C4-2B (cell line): ENCODE measurements around the gene IMPDH1.

ENCODE experiments used
- H3K27ac ChIP-seq: fragments of 450-650 bp; 2 replicates; pipeline ENCODE4 v1.5.1; 2017
- ZFX ChIP-seq: fragments of 450-650 bp; IDR thresholded peaks from 2 replicates; pipeline ENCODE4 v1.6.1; 2017
- TF ChIP-seq, protein P1 (sequence below): fragments of 450-650 bp; conservative IDR thresholded peaks from 2 replicates; pipeline ENCODE4 v1.5.1; 2017; ENCODE audit warnings: mild to moderate bottlenecking

The IMPDH1 gene

DNA sequence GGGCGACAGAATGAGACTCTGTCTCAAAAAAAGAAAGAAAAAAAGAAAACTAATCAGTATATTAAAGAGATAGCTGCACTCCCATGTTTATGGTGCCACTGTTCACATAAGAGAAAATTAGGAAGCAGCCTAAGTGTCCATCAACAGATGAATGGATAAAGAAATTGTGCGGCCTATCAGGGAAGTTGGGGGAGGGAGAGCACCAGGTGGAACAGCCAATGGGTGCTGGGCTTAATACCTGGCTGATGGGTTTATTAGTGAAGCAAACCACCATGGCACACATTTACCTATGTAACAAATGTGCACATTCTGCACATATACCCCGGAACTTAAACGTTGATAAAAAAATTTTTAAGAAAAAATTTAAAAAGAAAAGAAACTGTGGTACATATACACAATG, 39.3 kb downstream of the IMPDH1 start:
- TF ChIP-seq, protein P1, sequence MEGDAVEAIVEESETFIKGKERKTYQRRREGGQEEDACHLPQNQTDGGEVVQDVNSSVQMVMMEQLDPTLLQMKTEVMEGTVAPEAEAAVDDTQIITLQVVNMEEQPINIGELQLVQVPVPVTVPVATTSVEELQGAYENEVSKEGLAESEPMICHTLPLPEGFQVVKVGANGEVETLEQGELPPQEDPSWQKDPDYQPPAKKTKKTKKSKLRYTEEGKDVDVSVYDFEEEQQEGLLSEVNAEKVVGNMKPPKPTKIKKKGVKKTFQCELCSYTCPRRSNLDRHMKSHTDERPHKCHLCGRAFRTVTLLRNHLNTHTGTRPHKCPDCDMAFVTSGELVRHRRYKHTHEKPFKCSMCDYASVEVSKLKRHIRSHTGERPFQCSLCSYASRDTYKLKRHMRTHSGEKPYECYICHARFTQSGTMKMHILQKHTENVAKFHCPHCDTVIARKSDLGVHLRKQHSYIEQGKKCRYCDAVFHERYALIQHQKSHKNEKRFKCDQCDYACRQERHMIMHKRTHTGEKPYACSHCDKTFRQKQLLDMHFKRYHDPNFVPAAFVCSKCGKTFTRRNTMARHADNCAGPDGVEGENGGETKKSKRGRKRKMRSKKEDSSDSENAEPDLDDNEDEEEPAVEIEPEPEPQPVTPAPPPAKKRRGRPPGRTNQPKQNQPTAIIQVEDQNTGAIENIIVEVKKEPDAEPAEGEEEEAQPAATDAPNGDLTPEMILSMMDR = no peak
- no peak for TF ChIP-seq ZFX
- no peak overlapping the region for H3K27ac ChIP-seq

DNA sequence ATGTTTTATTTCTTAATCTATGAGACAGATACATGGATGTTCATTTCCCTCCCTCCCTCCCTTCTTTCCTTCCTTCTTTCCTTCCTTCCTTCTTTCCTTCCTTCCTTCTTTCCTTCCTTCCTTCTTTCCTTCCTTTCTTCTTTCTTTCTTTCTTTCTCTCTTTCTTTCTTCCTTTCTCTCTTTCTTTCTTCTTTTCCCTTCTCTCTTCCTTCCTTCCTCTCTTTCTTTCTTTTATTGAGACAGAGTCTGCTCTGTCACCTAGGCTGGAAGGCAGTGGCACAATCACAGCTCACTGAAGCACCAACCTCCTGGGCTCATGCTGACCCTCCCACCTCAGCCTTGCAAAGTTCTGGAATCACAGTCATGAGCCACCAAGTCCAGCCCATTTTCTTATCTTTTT, 42.8 kb downstream of the IMPDH1 start:
- no peak for TF ChIP-seq ZFX
- TF ChIP-seq, protein P1 = no peak
- no peak overlapping the region for H3K27ac ChIP-seq

DNA sequence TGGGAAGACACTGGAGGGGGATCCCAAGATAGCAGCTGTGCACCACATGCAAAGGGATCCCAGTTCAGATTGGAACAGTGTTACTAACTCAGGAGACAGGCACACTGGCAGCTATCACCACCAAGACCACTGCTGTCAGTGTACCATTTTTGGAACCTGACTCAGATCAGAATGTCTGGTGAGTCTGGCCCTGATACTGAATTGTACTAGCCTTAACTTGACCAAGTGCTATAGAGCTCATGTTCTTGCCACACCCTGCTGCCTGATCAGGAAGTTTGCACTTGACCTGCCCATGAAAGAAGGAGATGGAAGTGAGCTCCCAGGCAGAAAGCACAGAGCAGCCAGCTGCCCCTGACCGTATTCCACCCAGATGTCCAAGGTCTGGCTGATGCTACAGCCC, 43.5 kb downstream of the IMPDH1 start:
- TF ChIP-seq, protein P1 = no peak
- TF ChIP-seq ZFX = no peak
- no peak overlapping the region for H3K27ac ChIP-seq

DNA sequence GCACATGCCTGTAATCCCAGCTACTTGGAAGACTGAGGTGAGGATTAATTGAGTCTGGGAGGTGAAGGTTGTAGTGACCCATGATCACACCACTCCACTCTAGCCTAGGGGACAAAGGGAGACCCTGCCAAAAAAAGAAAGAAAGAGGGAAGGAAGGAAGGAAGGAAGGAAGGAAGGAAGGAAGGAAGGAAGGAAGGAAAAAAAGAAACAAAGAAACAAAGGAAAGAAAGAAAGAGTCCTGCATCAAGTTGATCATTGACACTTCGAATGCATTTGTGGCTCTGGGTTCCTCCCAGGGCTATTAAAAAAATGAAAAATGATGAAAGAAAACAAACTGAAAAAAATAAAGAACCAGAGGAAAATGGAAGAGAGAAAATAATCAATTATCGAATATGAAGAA, 44.4 kb downstream of the IMPDH1 start:
- TF ChIP-seq ZFX = no peak
- TF ChIP-seq, protein P1 = no peak
- H3K27ac ChIP-seq = no peak overlapping the region

DNA sequence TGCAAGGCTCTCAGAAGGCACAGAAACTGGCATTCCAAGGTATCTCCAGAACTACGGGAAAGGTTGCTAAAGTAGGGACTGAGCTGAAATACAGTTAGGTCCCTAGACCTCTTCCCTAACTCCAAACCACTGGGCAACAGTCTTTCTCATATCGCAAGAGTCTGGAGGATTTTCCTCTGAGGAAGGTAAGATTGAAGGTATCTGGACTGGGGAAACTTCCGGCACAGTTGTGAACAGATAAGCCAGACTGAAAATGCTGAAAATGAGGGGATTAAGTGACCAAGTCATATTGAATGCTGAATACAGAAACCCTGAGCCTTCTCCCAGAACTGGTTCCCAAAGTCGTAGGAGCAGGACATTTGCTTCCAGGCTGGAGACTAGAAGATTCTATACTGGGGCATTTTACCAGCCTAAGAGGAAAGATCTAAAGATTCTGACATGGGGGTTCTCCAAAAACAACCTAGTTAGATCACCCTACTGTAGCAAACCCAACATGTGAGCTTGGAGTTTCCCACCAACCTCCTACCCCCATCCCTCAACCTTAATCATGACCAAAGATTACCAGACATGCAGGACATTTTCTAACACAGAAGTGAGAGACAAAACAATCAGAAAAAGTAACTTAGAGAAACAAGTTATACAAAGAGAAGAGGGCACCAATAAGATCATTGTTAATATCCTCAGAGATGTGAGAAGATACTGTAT, 45.5 kb downstream of the IMPDH1 start:
- no peak overlapping the region for H3K27ac ChIP-seq
- no peak for TF ChIP-seq ZFX
- TF ChIP-seq, protein P1 = no peak

DNA sequence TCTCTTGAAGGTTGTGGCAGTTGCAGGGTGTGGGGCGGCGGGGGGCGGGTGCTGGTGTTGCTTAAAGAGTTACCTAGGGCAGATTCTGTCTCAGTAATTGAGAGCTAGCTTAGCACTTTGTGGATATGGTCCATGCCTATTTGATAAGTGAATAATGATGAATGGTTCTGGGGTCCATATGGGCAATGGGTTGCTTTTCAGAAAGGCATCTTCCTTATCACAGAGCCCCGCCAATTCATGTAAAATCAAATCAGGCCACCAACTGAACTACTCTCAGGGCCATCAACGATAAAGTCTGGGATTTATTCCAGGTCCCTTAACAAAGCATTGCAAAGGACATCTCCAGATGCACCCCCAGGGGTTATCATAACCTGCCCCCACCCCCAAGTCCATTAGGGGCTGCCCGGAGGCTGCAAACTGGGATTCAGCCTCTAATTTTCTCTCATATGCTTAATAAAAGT, 46.5 kb downstream of the IMPDH1 start:
- TF ChIP-seq, protein P1 = no peak
- TF ChIP-seq ZFX = no peak

DNA sequence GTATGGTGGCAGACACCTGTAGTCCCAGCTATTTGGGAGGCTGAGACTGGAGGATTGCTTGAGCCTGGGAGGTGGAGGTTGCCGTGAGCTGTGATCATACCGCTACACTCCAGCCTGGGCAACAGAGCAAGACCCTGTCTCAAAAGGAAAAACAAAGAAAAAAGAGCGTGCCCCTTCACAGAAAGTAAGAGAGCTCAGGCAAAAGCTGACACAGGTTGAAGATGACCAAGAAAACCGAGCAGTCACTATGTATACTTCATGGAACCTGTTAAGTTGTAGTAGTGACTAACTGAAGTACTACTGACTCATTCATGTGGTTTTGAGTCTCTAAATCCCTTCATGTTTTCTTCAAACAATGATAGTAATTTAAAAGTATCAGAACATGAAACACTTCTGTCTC, 47.1 kb downstream of the IMPDH1 start:
- TF ChIP-seq ZFX = no peak
- TF ChIP-seq, protein P1 = no peak
- H3K27ac ChIP-seq = no peak overlapping the region

More for the DNA sequence above, 46.5 kb downstream of the IMPDH1 start:
- H3K27ac ChIP-seq = no peak overlapping the region
